HCT116 (cell line): ENCODE data around the gene TMPRSS7. TPM values are rescaled to one million over a fixed set of nuclear protein-coding genes. Genes with fewer than 3 reads are reported as not detected.

Source experiments
- ATAC-seq: fragments of 200-7000 bp; cut with Tn5 transposase; 2 replicates; pipeline ENCODE4 v1.9.1; 2020; ENCODE audit warnings: mild to moderate bottlenecking, moderate library complexity
- BruUV-seq: library from RNA; stranded (reverse); fragments of 400-500 nt; replicated peaks from 2 replicates; lab custom pipeline; 2021; lab: Mats Ljungman, UMichigan
- CTCF ChIA-PET: fragments of 300-600 bp; sonication (Branson Sonifier 250); formaldehyde crosslinking; loops from one replicate; lab custom pipeline; 2021; ENCODE audit warnings: antibody characterized with exemption; lab: Charles Lee
- POLR2A ChIA-PET: fragments of 300-600, 350-600 bp; sonication (Branson Sonifier 250); formaldehyde crosslinking; loops from one replicate; lab custom pipeline; 2021; ENCODE audit warnings: antibody characterized with exemption; lab: Charles Lee
- RAD21 ChIA-PET, 2 experiments: fragments of 300-600 bp; sonication (Branson Sonifier 250); formaldehyde crosslinking; loops; one replicate each; lab custom pipeline; 2023; ENCODE audit warnings: low total read pairs in 2 of 2; ENCODE audit not compliant: uncharacterized antibody in 2 of 2, unreplicated experiment in 2 of 2, low non-redundant PET in 1 of 2; lab: Charles Lee
- DNase-seq: peaks from one replicate; pipeline ENCODE4 v3.0.0-alpha.2; 2010; ENCODE audit warnings: low read depth, low spot score
- H2AFZ ChIP-seq: fragments of 200-600 bp; shearing (Covaris generic), sonication (generic); 2 replicates; pipeline ENCODE4 v1.6.1; 2017; ENCODE audit warnings: low read depth, mixed run types, mixed read lengths, antibody characterized with exemption, low read length; ENCODE audit not compliant: poor library complexity, severe bottlenecking
- H3K27ac ChIP-seq: 2 replicates; pipeline ENCODE4 v1.5.1; 2012; ENCODE audit warnings: low read depth, low read length
- H3K27me3 ChIP-seq: fragments of 200-600 bp; sonication (generic); 2 replicates; pipeline ENCODE4 v1.6.1; 2016; ENCODE audit warnings: mixed run types, low read length, mixed read lengths; ENCODE audit not compliant: insufficient read depth
- H3K36me3 ChIP-seq, 2 experiments: fragments of 200-500 bp in 1 of 2; fragments of 200-600 bp in 1 of 2; sonication (Bioruptor generic) in 1 of 2; sonication (generic) in 1 of 2; 2 replicates each; pipeline versions ENCODE4 v1.5.1 to v1.6.1; 2014 to 2016; ENCODE audit warnings: low read length in 2 of 2, inconsistent platforms in 1 of 2, mixed read lengths in 1 of 2, mixed run types in 1 of 2; ENCODE audit not compliant: insufficient read depth in 2 of 2, control insufficient read depth in 1 of 2
- H3K4me1 ChIP-seq, 2 experiments: fragments of 200-600 bp in 1 of 2; sonication (generic) in 1 of 2; 2 replicates each; pipeline versions ENCODE4 v1.5.1 to v1.6.1; 2012 to 2017; ENCODE audit warnings: low read length in 2 of 2, inconsistent platforms in 1 of 2, mild to moderate bottlenecking in 1 of 2, mixed read lengths in 1 of 2, mixed run types in 1 of 2, moderate library complexity in 1 of 2; ENCODE audit not compliant: insufficient read depth in 2 of 2, control insufficient read depth in 1 of 2
- H3K4me2 ChIP-seq: fragments of 200-600 bp; sonication (generic); 2 replicates; pipeline ENCODE4 v1.6.1; 2017; ENCODE audit warnings: mixed run types, low read length, mixed read lengths
- H3K4me3 ChIP-seq, 2 experiments: fragments of 200-600 bp in 1 of 2; sonication (generic) in 1 of 2; replicated peaks in 1 of 2; 2 replicates each; pipeline ENCODE4 v1.5.1; 2011 to 2016; ENCODE audit warnings: low read length in 2 of 2, control low read depth in 1 of 2, low read depth in 1 of 2, mild to moderate bottlenecking in 1 of 2, mixed read lengths in 1 of 2, mixed run types in 1 of 2
- H3K79me2 ChIP-seq: fragments of 200-600 bp; sonication (generic); 2 replicates; pipeline ENCODE4 v1.6.1; 2017; ENCODE audit warnings: mild to moderate bottlenecking, mixed run types, low read length, moderate library complexity, mixed read lengths; ENCODE audit not compliant: insufficient read depth
- H3K9ac ChIP-seq: fragments of 200-600 bp; sonication (generic); 2 replicates; pipeline ENCODE4 v1.6.1; 2016; ENCODE audit warnings: low read length, mixed read lengths
- H3K9me2 ChIP-seq: fragments of 200-600 bp; sonication (generic), shearing (Covaris generic); 2 replicates; pipeline ENCODE4 v1.6.1; 2017; ENCODE audit warnings: mixed run types, mild to moderate bottlenecking, moderate library complexity; ENCODE audit not compliant: insufficient read depth
- H3K9me3 ChIP-seq, 2 experiments: fragments of 200-500 bp in 1 of 2; fragments of 200-600 bp in 1 of 2; sonication (Bioruptor generic) in 1 of 2; sonication (generic) in 1 of 2; 2 replicates each; pipeline ENCODE4 v1.6.1; 2014 to 2017; ENCODE audit warnings: low read length in 2 of 2, mixed read lengths in 2 of 2, inconsistent platforms in 1 of 2, low read depth in 1 of 2, mild to moderate bottlenecking in 1 of 2, mixed run types in 1 of 2, moderate library complexity in 1 of 2; ENCODE audit not compliant: control insufficient read depth in 1 of 2, insufficient read depth in 1 of 2
- H4K20me1 ChIP-seq: fragments of 200-600 bp; sonication (generic), shearing (Covaris generic); 2 replicates; pipeline ENCODE4 v1.6.1; 2017; ENCODE audit warnings: mixed run types, mild to moderate bottlenecking, moderate library complexity; ENCODE audit not compliant: insufficient read depth
- CEBPB ChIP-seq: IDR thresholded peaks from 2 replicates; pipeline ENCODE4 v1.6.1; 2012; ENCODE audit warnings: low read depth
- CTCF ChIP-seq, 3 experiments: fragments of 200-600 bp in 1 of 3; sonication (generic) in 1 of 3; IDR thresholded peaks in 2 of 3; conservative IDR thresholded peaks in 1 of 3; 2 replicates each; pipeline ENCODE4 v1.5.1; 2012 to 2017; ENCODE audit warnings: low read depth in 2 of 3, low read length in 2 of 3, antibody characterized with exemption in 1 of 3, borderline replicate concordance in 1 of 3, control low read depth in 1 of 3, mild to moderate bottlenecking in 1 of 3, mixed read lengths in 1 of 3, mixed run types in 1 of 3, moderate library complexity in 1 of 3; ENCODE audit not compliant: insufficient read depth in 1 of 3
- FOSL1 ChIP-seq: IDR thresholded peaks from 2 replicates; pipeline ENCODE4 v1.6.1; 2012; ENCODE audit warnings: low read depth
- RAD21 ChIP-seq: IDR thresholded peaks from 2 replicates; pipeline ENCODE4 v1.6.1; 2012; ENCODE audit warnings: low read depth, mild to moderate bottlenecking
- SP1 ChIP-seq: IDR thresholded peaks from 2 replicates; pipeline ENCODE4 v1.6.1; 2012; ENCODE audit warnings: low read depth
- SRF ChIP-seq: IDR thresholded peaks from 2 replicates; pipeline ENCODE4 v1.6.1; 2012; ENCODE audit warnings: low read depth
- YY1 ChIP-seq: IDR thresholded peaks from 2 replicates; pipeline ENCODE4 v1.6.1; 2011; ENCODE audit warnings: low read length, low read depth, moderate library complexity, mild to moderate bottlenecking; ENCODE audit not compliant: insufficient replicate concordance; ENCODE audit errors: extremely low read depth
- ZBTB33 ChIP-seq: IDR thresholded peaks from 2 replicates; pipeline ENCODE4 v1.6.1; 2011; ENCODE audit warnings: mild to moderate bottlenecking, low read length, moderate library complexity; ENCODE audit not compliant: insufficient replicate concordance; ENCODE audit errors: extremely low read depth
- intact Hi-C: fragments of 100-400 bp; cut with micrococcal nuclease; formaldehyde crosslinking; loops from 2 replicates; pipeline ENCODE4 v1.10.0; 2022
- total RNA-seq: library from RNA; stranded (reverse); gene quantifications from one replicate; pipeline ENCODE4 v1.2.1, GENCODE V29; 2021; ENCODE audit not compliant: unreplicated experiment
- TF ChIP-seq, protein P1 (sequence below): IDR thresholded peaks from 2 replicates; pipeline ENCODE4 v1.6.1; 2012

The TMPRSS7 gene
- total RNA-seq, 1 experiment from 2014 or later, result not detected

- Histone ChIP-seq H2AFZ (no peak overlapping the region), H3K4me1 (peaks cover 2 to 33% of the 10 kb centered on the region in 2 experiments; a peak in 3 of 4 replicates), H3K79me2 (no peaks in the 10 kb centered on the region), H3K27me3 (no peaks in the 10 kb centered on the region), H3K9me3 (no peaks in the 10 kb centered on the region), H3K9ac (no peak overlapping the region), H3K4me3 (no peak overlapping the region), H3K36me3 (no peaks in the 10 kb centered on the region), H3K4me2 (no peak overlapping the region), H4K20me1 (no peaks in the 10 kb centered on the region), H3K27ac (no peak overlapping the region), H3K9me2 (no peaks in the 10 kb centered on the region)
- POLR2A ChIA-PET, result interaction anchor here (1.5 to 1.6 kb wide), 2 partner anchors 14 to 21 kb away, joined by 5 read pairs; partner anchors contain the start of gene ABHD10
- RAD21 ChIA-PET, result no interaction called here
- BruUV-seq, result no TSS peak
- ATAC-seq, result no peak
- DNase-seq, result no peak
- CTCF ChIA-PET, result interaction anchor here (3.6 to 5.6 kb wide), 2 partner anchors 11 to 14 kb away, joined by 18 to 33 read pairs; no protein-coding TSS in a partner anchor
- TF ChIP-seq, protein P1, sequence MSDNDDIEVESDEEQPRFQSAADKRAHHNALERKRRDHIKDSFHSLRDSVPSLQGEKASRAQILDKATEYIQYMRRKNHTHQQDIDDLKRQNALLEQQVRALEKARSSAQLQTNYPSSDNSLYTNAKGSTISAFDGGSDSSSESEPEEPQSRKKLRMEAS, result no peak
- no peak for TF ChIP-seq CEBPB
- no peak for TF ChIP-seq CTCF (IDR thresholded peaks at IDR 0.05 in 2 of 3, conservative IDR thresholded peaks at IDR 0.05 in 1 of 3; ENCODE audit: borderline replicate concordance in 1 of 3, insufficient read depth in 1 of 3, low read depth in 2 of 3, low read length in 2 of 3)
- intact Hi-C loops, result no loop called here
These were observed 34.8 kb upstream of the TMPRSS7 start for GRCh38 chr3:111999484-112000324.

GRCh38 chr3:112000367-112000771, 34.2 kb upstream of the TMPRSS7 start:
- ChIA-PET RAD21 (no interaction called here), CTCF (interaction anchor here (1.1 to 5.6 kb wide), 2 partner anchors 11 to 13 kb away, joined by 4 to 33 read pairs; no protein-coding TSS in a partner anchor), POLR2A (interaction anchor here (1.5 kb wide), 1 partner anchor 13 kb away, joined by 5 read pairs; no protein-coding TSS in a partner anchor)
- Histone ChIP-seq H3K36me3 (no peaks in the 10 kb centered on the region), H3K9ac (no peak overlapping the region), H3K9me2 (no peaks in the 10 kb centered on the region), H4K20me1 (no peaks in the 10 kb centered on the region), H3K79me2 (no peaks in the 10 kb centered on the region), H3K27ac (no peak overlapping the region), H3K4me3 (no peak overlapping the region), H2AFZ (no peak overlapping the region), H3K27me3 (no peaks in the 10 kb centered on the region), H3K4me2 (no peak overlapping the region), H3K9me3 (no peaks in the 10 kb centered on the region), H3K4me1 (peaks cover 2 to 40% of the 10 kb centered on the region in 2 experiments; a peak in 3 of 4 replicates)
- no peak for ATAC-seq
- no peak for DNase-seq
- intact Hi-C loops, result no loop called here
- BruUV-seq, result no TSS peak
- TF ChIP-seq RAD21 (no peak), SRF (no peak), CTCF (IDR thresholded peaks at IDR 0.05 in 2 of 3, conservative IDR thresholded peaks at IDR 0.05 in 1 of 3; ENCODE audit: borderline replicate concordance in 1 of 3, insufficient read depth in 1 of 3, low read depth in 2 of 3, low read length in 2 of 3) (no peak), SP1 (no peak), FOSL1 (no peak), ZBTB33 (no peak), YY1 (no peak)
- TF ChIP-seq, protein P1, result no peak
